Transverse colon (tissue), 3 donors: Measurements from ENCODE around the gene CDH22.

Experiments
- EP300 ChIP-seq: sonication (generic); formaldehyde crosslinking; IDR thresholded peaks from one replicate; pipeline ENCODE4 v1.6.1; 2017; ENCODE audit warnings: antibody characterized with exemption, low read depth
- POLR2A ChIP-seq: fragments of 450-650 bp; IDR thresholded peaks from one replicate; pipeline ENCODE4 v1.6.1; 2016; ENCODE audit warnings: antibody characterized with exemption, mild to moderate bottlenecking, moderate library complexity
- TF ChIP-seq, protein P1 (sequence below), 5 experiments: fragments of 200-600 bp in 3 of 5; fragments of 450-650 bp in 2 of 5; sonication (generic) in 3 of 5; IDR thresholded peaks; 1 replicate in 2 of 5; 2 replicates in 3 of 5; pipeline ENCODE4 v1.5.1; 2016 to 2017; ENCODE audit warnings: antibody characterized with exemption in 5 of 5, inconsistent platforms in 3 of 5, mild to moderate bottlenecking in 2 of 5, moderate library complexity in 1 of 5

DNA sequence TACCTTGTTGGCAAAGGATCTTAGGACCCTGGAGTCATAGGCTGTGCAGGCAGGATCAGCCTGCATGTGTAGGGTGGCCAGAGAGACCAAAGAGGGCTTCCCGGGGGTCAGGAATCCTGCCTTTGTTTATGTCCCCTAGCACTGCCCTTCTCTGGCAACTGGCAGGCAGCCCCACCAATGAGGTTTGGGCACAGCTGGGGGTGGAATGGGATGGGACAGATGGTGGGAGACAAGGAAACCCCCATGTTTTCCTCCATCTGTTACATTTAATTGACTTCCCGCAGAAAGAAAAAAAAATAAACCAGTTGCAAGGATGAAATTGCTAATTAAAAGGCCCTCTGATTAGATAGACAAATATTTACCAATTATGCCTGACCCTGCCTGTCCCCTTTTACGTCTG is 162.6 kb downstream of the CDH22 start:
- TF ChIP-seq, protein P1, sequence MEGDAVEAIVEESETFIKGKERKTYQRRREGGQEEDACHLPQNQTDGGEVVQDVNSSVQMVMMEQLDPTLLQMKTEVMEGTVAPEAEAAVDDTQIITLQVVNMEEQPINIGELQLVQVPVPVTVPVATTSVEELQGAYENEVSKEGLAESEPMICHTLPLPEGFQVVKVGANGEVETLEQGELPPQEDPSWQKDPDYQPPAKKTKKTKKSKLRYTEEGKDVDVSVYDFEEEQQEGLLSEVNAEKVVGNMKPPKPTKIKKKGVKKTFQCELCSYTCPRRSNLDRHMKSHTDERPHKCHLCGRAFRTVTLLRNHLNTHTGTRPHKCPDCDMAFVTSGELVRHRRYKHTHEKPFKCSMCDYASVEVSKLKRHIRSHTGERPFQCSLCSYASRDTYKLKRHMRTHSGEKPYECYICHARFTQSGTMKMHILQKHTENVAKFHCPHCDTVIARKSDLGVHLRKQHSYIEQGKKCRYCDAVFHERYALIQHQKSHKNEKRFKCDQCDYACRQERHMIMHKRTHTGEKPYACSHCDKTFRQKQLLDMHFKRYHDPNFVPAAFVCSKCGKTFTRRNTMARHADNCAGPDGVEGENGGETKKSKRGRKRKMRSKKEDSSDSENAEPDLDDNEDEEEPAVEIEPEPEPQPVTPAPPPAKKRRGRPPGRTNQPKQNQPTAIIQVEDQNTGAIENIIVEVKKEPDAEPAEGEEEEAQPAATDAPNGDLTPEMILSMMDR (IDR thresholded peaks at IDR 0.05): no peak
- TF ChIP-seq EP300: no peak
- TF ChIP-seq POLR2A: no peak
